Measurements from ENCODE around the gene HEPHL1.
"Not testable (repeated sequence)": the region's sequence is repeated elsewhere in the genome, so short reads cannot be mapped to it uniquely, and the experiment has no call there.

The HEPHL1 gene

GRCh38 chr11:94150704-94151685, 129.8 kb downstream of the HEPHL1 start:
- no peak for DNase-seq (ENCODE audit: low read depth, low spot score)

DNA sequence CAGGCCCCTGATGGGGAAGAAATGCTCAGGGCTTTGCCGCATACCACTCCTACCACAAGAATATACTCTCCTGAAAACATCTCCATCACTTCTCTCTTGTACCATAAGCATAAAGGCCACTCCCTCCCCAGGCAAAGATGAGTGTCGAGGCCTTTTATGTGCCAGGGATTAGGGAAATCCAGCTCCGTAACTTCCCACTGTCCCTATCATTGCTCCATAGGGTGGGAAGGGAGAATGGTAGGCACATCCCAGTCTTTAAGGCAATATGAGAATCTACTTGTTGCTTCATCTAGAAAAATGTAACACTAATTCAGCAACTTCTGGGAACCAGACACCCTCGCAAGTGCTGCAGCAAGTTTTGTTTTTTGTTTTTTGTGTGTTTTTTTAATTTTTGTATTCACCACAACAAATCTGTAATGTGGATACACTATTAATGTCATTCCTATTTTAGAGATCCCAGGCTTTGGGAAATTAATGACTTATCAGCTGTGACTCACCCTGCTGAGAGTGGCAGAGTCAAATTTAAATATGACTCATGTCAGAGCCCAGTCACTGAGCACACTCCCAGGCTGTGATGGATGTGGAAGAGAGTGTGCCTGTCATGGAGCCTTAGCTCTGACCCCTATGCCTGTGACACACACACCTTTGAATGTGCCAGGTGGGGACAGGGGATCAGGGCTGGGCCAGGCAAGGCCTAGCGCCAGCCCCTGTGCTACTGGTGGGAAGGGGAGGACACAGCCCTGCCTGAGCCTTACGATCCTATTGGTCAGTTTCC, 130.9 kb downstream of the HEPHL1 start:
- no peak for DNase-seq (ENCODE audit: low read depth, low spot score)

GRCh38 chr11:94152678-94153065, 131.5 kb downstream of the HEPHL1 start:
- no peak for DNase-seq (ENCODE audit: low read depth, low spot score)

- DNase-seq (ENCODE audit: low read depth, low spot score), result no peak
Observed at GRCh38 chr11:94153320-94153719, 132.2 kb downstream of the HEPHL1 start.

DNA sequence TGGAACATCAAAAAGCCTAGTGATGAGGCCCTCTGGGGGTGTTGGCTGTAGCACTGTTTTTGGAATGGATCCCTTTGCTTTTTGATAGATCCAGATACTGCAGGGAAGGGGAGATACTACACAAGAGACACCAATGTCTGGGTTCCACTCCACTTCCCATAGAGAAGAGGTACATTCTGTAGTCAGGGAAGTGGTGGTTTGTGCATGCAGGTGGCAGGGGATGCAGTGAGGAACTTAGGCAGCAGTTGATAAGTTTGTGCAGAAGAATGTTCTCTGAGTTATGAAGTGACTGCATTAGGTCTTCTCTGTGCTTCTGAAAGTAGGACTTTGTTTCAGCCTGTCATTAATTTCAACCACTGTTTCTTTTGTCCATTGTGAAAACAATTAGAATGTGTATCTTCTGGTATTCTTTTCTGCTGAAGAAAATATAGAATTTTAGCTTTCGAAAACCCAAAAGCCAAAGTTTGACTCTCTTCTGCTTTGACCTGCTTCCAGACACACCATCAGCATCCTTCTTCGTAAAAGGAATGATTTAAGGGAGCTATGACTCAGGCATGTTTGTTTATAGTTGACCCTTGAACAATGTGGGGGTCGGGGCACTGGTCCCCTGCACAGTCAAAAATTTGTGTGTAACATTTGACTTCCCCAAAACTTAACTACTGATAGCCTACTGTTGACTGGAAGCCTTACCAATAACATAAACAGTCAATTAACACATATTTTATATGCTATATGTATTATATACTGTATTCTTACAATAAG, 133.1 kb downstream of the HEPHL1 start:
- DNase-seq (ENCODE audit: low read depth, low spot score), result no peak

DNA sequence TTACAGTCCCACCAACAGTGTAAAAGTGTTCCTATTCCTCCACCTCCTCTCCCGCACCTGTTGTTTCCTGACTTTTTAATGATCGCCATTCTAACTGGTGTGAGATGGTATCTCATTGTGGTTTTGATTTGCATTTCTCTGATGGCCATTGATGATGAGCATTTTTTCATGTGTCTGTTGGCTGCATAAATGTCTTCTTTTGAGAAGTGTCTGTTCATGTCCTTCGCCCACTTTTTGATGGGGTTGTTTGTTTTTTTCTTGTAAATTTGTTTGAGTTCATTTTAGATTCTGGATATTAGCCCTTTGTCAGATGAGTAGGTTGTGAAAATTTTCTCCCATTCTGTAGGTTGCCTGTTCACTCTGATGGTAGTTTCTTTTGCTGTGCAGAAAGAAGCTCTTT, 136.2 kb downstream of the HEPHL1 start:
- DNase-seq (ENCODE audit: low read depth, low spot score), result not testable (repeated sequence)
